ENCODE results near the gene OAT. TPM values are rescaled to one million over a fixed set of nuclear protein-coding genes. Genes with fewer than 3 reads are reported as not detected.

OAT gene
- total RNA-seq, 1 experiment from 2014 or later: 67.9 TPM

- no peak overlapping the region for H3K27ac ChIP-seq (ENCODE audit: insufficient read length, low read depth, low read length)
Measured at GRCh38 chr10:124465003-124465776, 46.5 kb upstream of the OAT start.

More at GRCh38 chr10:124465003-124465776, 46.5 kb upstream of the OAT start:
- Histone ChIP-seq H3K79me1 (ENCODE audit: insufficient read depth, low read depth, low read length, poor library complexity, severe bottlenecking) (no peaks in the 10 kb centered on the region), H4K5ac (ENCODE audit: insufficient read length, low read depth, low read length) (no peak overlapping the region), H3K4me1 (ENCODE audit: insufficient read depth, low read length) (peaks cover 12% of the 10 kb centered on the region; the same call in 1 of the 2 replicates), H3K79me2 (ENCODE audit: insufficient read depth, low read length) (no peaks in the 10 kb centered on the region), H2BK12ac (ENCODE audit: insufficient read length, low read depth, low read length) (no peak overlapping the region), H3K14ac (ENCODE audit: insufficient read depth, low read length) (no peak overlapping the region), H3K9me3 (ENCODE audit: control insufficient read depth, low read depth, low read length) (no peaks in the 10 kb centered on the region), H3K9ac (ENCODE audit: extremely low read depth, insufficient read length, low read length) (no peak overlapping the region), H3K27me3 (ENCODE audit: insufficient read depth, low read length) (no peaks in the 10 kb centered on the region), H2BK120ac (ENCODE audit: low read depth, low read length, poor library complexity, severe bottlenecking) (no peak overlapping the region), H4K8ac (replicated peaks; ENCODE audit: insufficient read length, low read depth, low read length) (no peak overlapping the region), H3K23ac (ENCODE audit: insufficient read length, low read depth, low read length) (no peak overlapping the region), H4K91ac (ENCODE audit: insufficient read length, low read depth, low read length) (no peak overlapping the region), H4K20me1 (ENCODE audit: control insufficient read depth, insufficient read depth, insufficient read length) (no peaks in the 10 kb centered on the region), H3K23me2 (ENCODE audit: insufficient read length, low read depth, low read length, poor library complexity, severe bottlenecking) (peaks cover 3% of the 10 kb centered on the region), H3T11ph (ENCODE audit: low read length) (no peak overlapping the region), H3K18ac (ENCODE audit: insufficient read length, low read depth, low read length) (no peak overlapping the region), H3K4ac (ENCODE audit: low read depth, low read length) (no peak overlapping the region), H2BK5ac (ENCODE audit: insufficient read length, low read length) (no peak overlapping the region), H2BK20ac (ENCODE audit: low read depth, low read length, poor library complexity, severe bottlenecking) (no peak overlapping the region), H2AFZ (ENCODE audit: low read length) (no peak overlapping the region), H3K56ac (ENCODE audit: insufficient read length, low read depth, low read length) (no peak overlapping the region), H2AK5ac (ENCODE audit: insufficient read length, low read length) (no peak overlapping the region), H3K4me2 (ENCODE audit: insufficient read depth, insufficient read length, low read length) (no peak overlapping the region), H2BK15ac (ENCODE audit: low read depth, low read length) (no peak overlapping the region)
- Mint-ChIP-seq H3K36me3 (ENCODE audit: insufficient read depth in 1 of 3, low read depth in 3 of 3) (peaks cover 2 to 5% (median 5%) of the 10 kb centered on the region in 3 experiments; a peak in 6 of 7 replicates), H3K4me3 (peak overlapping the region in 1 of 2 experiments; percentile 7; a peak in 1 of 5 replicates), H3K27me3 (ENCODE audit: low read depth) (peaks cover 8% of the 10 kb centered on the region), H3K9me3 (no peaks in the 10 kb centered on the region; a peak in 1 of 5 replicates), H3K27ac (peak overlapping the region; percentile 33 to 59 (median 46); a peak in 6 of 7 replicates), H3K4me1 (peaks cover 50 to 53% of the 10 kb centered on the region in 2 experiments)
- DNase-seq: no peak
- TF ChIP-seq, protein P1, sequence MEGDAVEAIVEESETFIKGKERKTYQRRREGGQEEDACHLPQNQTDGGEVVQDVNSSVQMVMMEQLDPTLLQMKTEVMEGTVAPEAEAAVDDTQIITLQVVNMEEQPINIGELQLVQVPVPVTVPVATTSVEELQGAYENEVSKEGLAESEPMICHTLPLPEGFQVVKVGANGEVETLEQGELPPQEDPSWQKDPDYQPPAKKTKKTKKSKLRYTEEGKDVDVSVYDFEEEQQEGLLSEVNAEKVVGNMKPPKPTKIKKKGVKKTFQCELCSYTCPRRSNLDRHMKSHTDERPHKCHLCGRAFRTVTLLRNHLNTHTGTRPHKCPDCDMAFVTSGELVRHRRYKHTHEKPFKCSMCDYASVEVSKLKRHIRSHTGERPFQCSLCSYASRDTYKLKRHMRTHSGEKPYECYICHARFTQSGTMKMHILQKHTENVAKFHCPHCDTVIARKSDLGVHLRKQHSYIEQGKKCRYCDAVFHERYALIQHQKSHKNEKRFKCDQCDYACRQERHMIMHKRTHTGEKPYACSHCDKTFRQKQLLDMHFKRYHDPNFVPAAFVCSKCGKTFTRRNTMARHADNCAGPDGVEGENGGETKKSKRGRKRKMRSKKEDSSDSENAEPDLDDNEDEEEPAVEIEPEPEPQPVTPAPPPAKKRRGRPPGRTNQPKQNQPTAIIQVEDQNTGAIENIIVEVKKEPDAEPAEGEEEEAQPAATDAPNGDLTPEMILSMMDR (conservative IDR thresholded peaks at IDR 0.05): no peak
- no CpG with 5 or more reads among the region's 17 CpGs for WGBS (ENCODE audit: extremely low coverage, insufficient read length, low lambda C conversion rate)
